HepG2 (cell line): Measurements from ENCODE around the gene ITIH3. TPM values are rescaled to one million over a fixed set of nuclear protein-coding genes. Genes with fewer than 3 reads are reported as not detected.

ENCODE experiments used
- ATAC-seq: fragments of 200-7000 bp; cut with Tn5 transposase; 3 replicates; pipeline ENCODE4 v1.9.1; 2020; ENCODE audit warnings: mild to moderate bottlenecking, moderate library complexity
- BruUV-seq: library from RNA; stranded (reverse); fragments of 400-500 nt; replicated peaks from 2 replicates; lab custom pipeline; 2021; lab: Mats Ljungman, UMichigan
- CTCF ChIA-PET: fragments of 300-600 bp; formaldehyde crosslinking; extraction: SDS; loops from one replicate; lab custom pipeline; 2021; ENCODE audit warnings: low total read pairs, inconsistent platforms, low intra/inter-chr PET ratio; lab: Yijun Ruan, JAX
- POLR2A ChIA-PET: fragments of 350-600 bp; sonication (Branson Sonifier 250); formaldehyde crosslinking; loops from one replicate; lab custom pipeline; 2020; ENCODE audit warnings: antibody characterized with exemption, inconsistent platforms; lab: Yijun Ruan, JAX
- DNase-seq: peaks from one replicate; pipeline ENCODE4 v3.0.0-alpha.2; 2015; ENCODE audit warnings: low spot score
- FAIRE-seq: peaks from 3 replicates; lab custom pipeline; 2011; peaks lifted over from hg19 to GRCh38; lab: Jason Lieb, UNC
- H2AFZ ChIP-seq: one replicate; pipeline ENCODE4 v1.6.1; 2011; ENCODE audit warnings: low read length, inconsistent platforms
- H3K27ac ChIP-seq: fragments of 300-600 bp; 3 replicates; pipeline ENCODE4 v1.8.0; 2011; ENCODE audit warnings: mixed run types, mild to moderate bottlenecking, mixed read lengths, low read length, inconsistent platforms; ENCODE audit not compliant: insufficient read depth; ENCODE audit errors: extremely low read length
- H3K27me3 ChIP-seq, 2 experiments: fragments of 200-600 bp in 1 of 2; 2 replicates in 1 of 2; 3 replicates in 1 of 2; pipeline versions ENCODE4 v1.6.0 to v1.8.0; 2011; ENCODE audit warnings: low read length in 2 of 2, mild to moderate bottlenecking in 2 of 2, moderate library complexity in 2 of 2, inconsistent platforms in 1 of 2; ENCODE audit not compliant: insufficient read depth in 2 of 2, control insufficient read depth in 1 of 2
- H3K36me3 ChIP-seq, 2 experiments: fragments of 200-600 bp in 1 of 2; replicated peaks in 1 of 2; 2 replicates in 1 of 2; 3 replicates in 1 of 2; pipeline versions ENCODE4 v1.5.1 to v1.8.0; 2011; ENCODE audit warnings: low read length in 2 of 2, inconsistent platforms in 1 of 2; ENCODE audit not compliant: insufficient read depth in 2 of 2, control insufficient read depth in 1 of 2
- H3K4me1 ChIP-seq: 2 replicates; pipeline ENCODE4 v1.5.1; 2012; ENCODE audit warnings: low read length, inconsistent platforms; ENCODE audit not compliant: insufficient read depth
- H3K4me2 ChIP-seq: 2 replicates; pipeline ENCODE4 v1.6.0; 2011; ENCODE audit warnings: low read depth, low read length, inconsistent platforms
- H3K4me3 ChIP-seq, 3 experiments: fragments of 200-600 bp in 1 of 3; sonication (generic), shearing (Covaris generic) in 1 of 3; replicated peaks in 1 of 3; 2 replicates each; pipeline ENCODE4 v1.5.1; 2011 to 2016; ENCODE audit warnings: low read length in 3 of 3, inconsistent platforms in 2 of 3, low read depth in 2 of 3, mild to moderate bottlenecking in 2 of 3, control low read depth in 1 of 3, mixed read lengths in 1 of 3; ENCODE audit not compliant: insufficient read depth in 1 of 3
- H3K79me2 ChIP-seq: one replicate; pipeline ENCODE4 v1.6.1; 2011; ENCODE audit warnings: low read length, inconsistent platforms; ENCODE audit not compliant: insufficient read depth
- H3K9ac ChIP-seq: 2 replicates; pipeline ENCODE4 v1.6.0; 2011; ENCODE audit warnings: mild to moderate bottlenecking, low read depth, low read length, inconsistent platforms; ENCODE audit not compliant: insufficient read depth
- H3K9me3 ChIP-seq: 2 replicates; pipeline ENCODE4 v1.5.1; 2012; ENCODE audit warnings: mild to moderate bottlenecking, low read length
- H4K20me1 ChIP-seq: 2 replicates; pipeline ENCODE4 v1.6.0; 2011; ENCODE audit warnings: inconsistent platforms, mild to moderate bottlenecking, low read length, moderate library complexity; ENCODE audit not compliant: insufficient read depth
- BORCS8-MEF2B ChIP-seq: sonication (generic); formaldehyde crosslinking; IDR thresholded peaks from 2 replicates; pipeline ENCODE4 v1.8.0; 2022; ENCODE audit warnings: mild to moderate bottlenecking, missing genetic modification reagents
- DZIP1 ChIP-seq: sonication (generic); formaldehyde crosslinking; IDR thresholded peaks from 2 replicates; pipeline ENCODE4 v1.5.0; 2020; ENCODE audit warnings: mild to moderate bottlenecking, missing genetic modification reagents
- HNRNPUL1 ChIP-seq: fragments of 200-400 bp; formaldehyde crosslinking; IDR thresholded peaks from 2 replicates; pipeline ENCODE4 v1.6.1; 2017; ENCODE audit warnings: low read depth, mild to moderate bottlenecking, low read length, moderate library complexity
- KDM2A ChIP-seq: sonication (generic); formaldehyde crosslinking; IDR thresholded peaks from 2 replicates; pipeline ENCODE4 v1.4.0; 2020; ENCODE audit warnings: low read depth, missing genetic modification reagents, borderline replicate concordance
- KDM5B ChIP-seq: sonication (generic); formaldehyde crosslinking; IDR thresholded peaks from 2 replicates; pipeline ENCODE4 v1.4.0; 2020; ENCODE audit warnings: missing genetic modification reagents, mild to moderate bottlenecking, borderline replicate concordance
- PAF1 ChIP-seq: IDR thresholded peaks from 2 replicates; pipeline ENCODE4 v1.6.1; 2016; ENCODE audit warnings: missing genetic modification reagents, missing compliant biosample characterization
- POLR2A ChIP-seq, 2 experiments: IDR thresholded peaks; 2 replicates each; pipeline ENCODE4 v1.6.1; 2011; ENCODE audit warnings: low read depth in 2 of 2, low read length in 2 of 2, mild to moderate bottlenecking in 1 of 2, moderate library complexity in 1 of 2; ENCODE audit not compliant: insufficient read depth in 1 of 2
- POLR2AphosphoS5 ChIP-seq: IDR thresholded peaks from 2 replicates; pipeline ENCODE4 v1.6.1; 2012; ENCODE audit warnings: low read depth, low read length
- SALL1 ChIP-seq: sonication (generic); formaldehyde crosslinking; IDR thresholded peaks from 2 replicates; pipeline ENCODE4 v1.8.0; 2022; ENCODE audit warnings: mild to moderate bottlenecking, missing genetic modification reagents
- SOX13 ChIP-seq, 3 experiments: fragments of 450-650 bp in 1 of 3; sonication (generic) in 1 of 3; formaldehyde crosslinking in 1 of 3; IDR thresholded peaks in 2 of 3; conservative IDR thresholded peaks in 1 of 3; 2 replicates each; pipeline versions ENCODE4 v1.5.0 to v1.6.1; 2016 to 2020; ENCODE audit warnings: antibody characterized with exemption in 1 of 3, mild to moderate bottlenecking in 1 of 3, missing compliant biosample characterization in 1 of 3, missing genetic modification reagents in 1 of 3, moderate library complexity in 1 of 3
- SSRP1 ChIP-seq: IDR thresholded peaks from 2 replicates; pipeline ENCODE4 v1.6.1; 2016; ENCODE audit warnings: control low read depth
- ZNF563 ChIP-seq: sonication (generic); formaldehyde crosslinking; IDR thresholded peaks from 2 replicates; pipeline ENCODE4 v1.8.0; 2022; ENCODE audit warnings: mild to moderate bottlenecking, moderate library complexity, missing genetic modification reagents
- ZNF619 ChIP-seq: sonication (generic); formaldehyde crosslinking; IDR thresholded peaks from 2 replicates; pipeline ENCODE4 v1.4.0; 2020; ENCODE audit warnings: mild to moderate bottlenecking, missing genetic modification reagents
- ZSCAN20 ChIP-seq: sonication (generic); formaldehyde crosslinking; IDR thresholded peaks from 2 replicates; pipeline ENCODE4 v1.4.0; 2020; ENCODE audit warnings: missing genetic modification reagents, mild to moderate bottlenecking, borderline replicate concordance
- WGBS: methylation state at CpG from one replicate; pipeline ENCODE4 v1.1.6; 2017; ENCODE audit warnings: low lambda C conversion rate; 5-methylcytosine and 5-hydroxymethylcytosine counted together
- in situ Hi-C: cut with HindIII; loops from 2 replicates; pipeline ENCODE4 v1.10.0; 2017; ENCODE audit warnings: low pct_unique_long_range_greater_than_20kb; ENCODE audit not compliant: extremely low pct_ligation_motif_present
- intact Hi-C: fragments of 100-400 bp; cut with micrococcal nuclease; formaldehyde crosslinking; loops from one replicate; pipeline ENCODE4 v1.10.0; 2022; ENCODE audit not compliant: unreplicated experiment
- polyA plus RNA-seq, 8 experiments: library from polyadenylated mRNA; depleted of rRNA in 3 of 8; stranded (reverse) in 7 of 8; unstranded in 1 of 8; fragments of >200 nt; fragmentation: Illumina TruSeq in 4 of 8; extraction: Trizol in 4 of 8; gene quantifications; 2 replicates each; pipeline versions ENCODE4 v1.2.1 to v1.2.3, GENCODE V29; 2011 to 2016; ENCODE audit warnings: low read depth in 4 of 8, missing spikeins in 1 of 8, mixed read lengths in 1 of 8; ENCODE audit not compliant: insufficient read depth in 1 of 8
- total RNA-seq, 5 experiments: library from RNA; depleted of rRNA; stranded (reverse); fragments of >200 nt; fragmentation: Illumina TruSeq; extraction: Trizol; gene quantifications; 2 replicates each; pipeline ENCODE4 v1.2.3, GENCODE V29; 2016; ENCODE audit warnings: low read depth in 1 of 5

ITIH3 gene
- total and polyA plus RNA-seq, 2 of the 13 experiments (the other 11 are each of a cell fraction or from before 2014, with no cell fraction given), result 105 to 632 TPM

GRCh38 chr3:52809149-52809548, 14.6 kb downstream of the ITIH3 start (continued):
- TF ChIP-seq DZIP1 (CRISPR knock-in tag), result no peak

- no peaks in the 10 kb centered on the region for H3K9me3 ChIP-seq
- in situ Hi-C loops, result no loop called here
- H3K4me1 ChIP-seq, result peaks cover 61% of the 10 kb centered on the region
- H2AFZ ChIP-seq, result no peak overlapping the region
- H3K4me3 ChIP-seq, result no peak overlapping the region
- TF ChIP-seq ZSCAN20 (CRISPR knock-in tag), result no peak
- TF ChIP-seq PAF1 (CRISPR knock-in tag), result peak; percentile 94
- no peak for TF ChIP-seq ZNF619 (CRISPR knock-in tag)
- peak; percentile 93 for TF ChIP-seq SSRP1
- TF ChIP-seq SALL1 (CRISPR knock-in tag), result 0 out of 2 replicates have a peak, but pooled peaks have one; percentile 25
- no peak for TF ChIP-seq SOX13 (IDR thresholded peaks at IDR 0.05)
- no peak for TF ChIP-seq SOX13 (CRISPR knock-in tag; conservative IDR thresholded peaks at IDR 0.05 in 1 of 2, IDR thresholded peaks at IDR 0.05 in 1 of 2)
- 0 out of 2 replicates have a peak, but pooled peaks have one; percentile 36 for TF ChIP-seq ZNF563 (CRISPR knock-in tag)
- no peak for TF ChIP-seq HNRNPUL1
- TF ChIP-seq POLR2A (IDR thresholded peaks at IDR 0.05; ENCODE audit: insufficient read depth in 1 of 2, low read depth in 2 of 2, low read length in 2 of 2), result peak in 1 of 2 experiments; percentile 54; a peak in 2 of 4 replicates
- TF ChIP-seq KDM2A (CRISPR knock-in tag), result peak; percentile 64; the same call in 1 of the 2 replicates
- TF ChIP-seq POLR2AphosphoS5, result peak; percentile 47; the same call in 1 of the 2 replicates
- TF ChIP-seq BORCS8-MEF2B (CRISPR knock-in tag), result no peak
- 0 out of 2 replicates have a peak, but pooled peaks have one; percentile 19 for TF ChIP-seq KDM5B
- ATAC-seq (no peak), DNase-seq (no peak), FAIRE-seq (no peak)
- no peak overlapping the region for H3K27ac ChIP-seq
- H3K27me3 ChIP-seq, result no peaks in the 10 kb centered on the region
- H3K9ac ChIP-seq, result no peak overlapping the region
- intact Hi-C loops, result no loop called here
- H3K79me2 ChIP-seq, result no peaks in the 10 kb centered on the region
- WGBS, result 93% methylated on average over 5 of the region's 7 CpGs
- no peaks in the 10 kb centered on the region for H4K20me1 ChIP-seq
- ChIA-PET CTCF (no interaction called here), POLR2A (interaction anchor here (1.3 to 4.4 kb wide), 8 partner anchors 9 to 34 kb away, joined by 3 to 18 read pairs (median 5); no protein-coding TSS in a partner anchor)
- no peak overlapping the region for H3K4me2 ChIP-seq
- BruUV-seq, result no TSS peak
- peaks cover 3 to 9% of the 10 kb centered on the region in 2 experiments; a peak in 3 of 5 replicates for H3K36me3 ChIP-seq
Measured at GRCh38 chr3:52809662-52810377, 15.2 kb downstream of the ITIH3 start.
